GM19468 (cell line): ENCODE data around the gene NT5C1A.

Source experiments
- ATAC-seq: cut with Tn5 transposase; IDR thresholded peaks from one replicate; pipeline ENCODE4 v1.9.1; 2021; ENCODE audit warnings: mild to moderate bottlenecking, moderate library complexity, moderate number of reproducible peaks; ENCODE audit not compliant: unreplicated experiment; ENCODE audit errors: extremely low read depth

The NT5C1A gene

DNA sequence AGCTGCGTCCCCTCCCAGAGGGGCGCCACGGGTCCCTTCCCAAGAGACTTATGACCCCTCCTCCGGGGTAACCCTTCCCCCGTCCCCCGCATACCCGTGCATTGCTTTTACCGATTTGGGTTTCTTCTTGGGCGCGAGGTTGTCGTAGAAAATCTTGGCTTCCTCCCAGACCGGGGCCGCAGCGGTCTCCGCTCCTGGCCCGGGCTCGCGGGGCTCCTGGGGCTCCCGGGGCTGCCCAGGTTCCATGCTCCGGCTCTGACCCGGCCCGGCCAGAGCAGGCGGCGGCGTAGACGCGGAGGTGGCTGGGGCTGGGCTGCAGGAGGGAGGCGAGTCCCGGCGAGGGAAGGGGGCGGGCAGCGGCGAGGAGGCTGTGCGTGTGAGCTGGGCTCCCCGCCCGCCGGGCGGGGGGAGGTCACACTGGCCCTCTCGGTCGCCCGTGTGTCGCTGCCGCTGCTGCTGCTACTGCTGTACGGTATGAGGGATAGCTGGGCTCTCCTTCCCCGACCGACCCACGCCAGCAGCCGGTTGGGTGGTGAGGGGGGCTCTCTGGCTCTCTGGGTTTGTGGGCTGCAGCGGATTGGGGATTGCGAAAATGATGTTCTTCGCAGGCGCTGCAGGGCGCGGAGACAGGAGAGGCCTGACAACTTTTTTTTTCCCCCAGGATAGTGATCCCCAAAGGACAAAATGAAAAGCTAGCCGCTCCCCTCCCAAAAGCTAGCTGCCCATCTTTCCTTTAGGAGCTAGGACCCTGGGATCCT lies at the start of gene NT5C1A:
Gene NT5C1A, minus strand, starts transcription at position 315 of the 758 bp plus-strand sequence. Its CDS starts 69 bp downstream, at position 246.
- no peak for ATAC-seq

DNA sequence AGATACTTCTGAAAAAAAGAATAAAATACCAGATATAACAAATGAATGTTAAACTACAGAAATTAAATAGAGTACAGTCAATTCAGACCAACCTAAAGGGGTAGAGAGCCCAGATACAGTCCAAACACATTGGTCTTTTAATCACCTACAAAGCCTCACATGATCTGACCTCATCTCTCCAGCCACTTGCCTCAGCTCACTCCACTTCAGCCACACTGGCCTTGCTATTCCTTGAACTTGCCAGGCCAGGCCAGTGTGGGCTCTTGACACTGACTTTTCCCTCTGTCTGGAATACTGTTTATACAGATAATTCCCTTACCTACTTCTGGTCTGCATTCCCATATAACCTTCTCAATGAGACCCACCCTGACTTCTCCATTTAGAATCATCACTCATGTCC lies 49.8 kb upstream of the NT5C1A start:
- ATAC-seq = no peak

DNA sequence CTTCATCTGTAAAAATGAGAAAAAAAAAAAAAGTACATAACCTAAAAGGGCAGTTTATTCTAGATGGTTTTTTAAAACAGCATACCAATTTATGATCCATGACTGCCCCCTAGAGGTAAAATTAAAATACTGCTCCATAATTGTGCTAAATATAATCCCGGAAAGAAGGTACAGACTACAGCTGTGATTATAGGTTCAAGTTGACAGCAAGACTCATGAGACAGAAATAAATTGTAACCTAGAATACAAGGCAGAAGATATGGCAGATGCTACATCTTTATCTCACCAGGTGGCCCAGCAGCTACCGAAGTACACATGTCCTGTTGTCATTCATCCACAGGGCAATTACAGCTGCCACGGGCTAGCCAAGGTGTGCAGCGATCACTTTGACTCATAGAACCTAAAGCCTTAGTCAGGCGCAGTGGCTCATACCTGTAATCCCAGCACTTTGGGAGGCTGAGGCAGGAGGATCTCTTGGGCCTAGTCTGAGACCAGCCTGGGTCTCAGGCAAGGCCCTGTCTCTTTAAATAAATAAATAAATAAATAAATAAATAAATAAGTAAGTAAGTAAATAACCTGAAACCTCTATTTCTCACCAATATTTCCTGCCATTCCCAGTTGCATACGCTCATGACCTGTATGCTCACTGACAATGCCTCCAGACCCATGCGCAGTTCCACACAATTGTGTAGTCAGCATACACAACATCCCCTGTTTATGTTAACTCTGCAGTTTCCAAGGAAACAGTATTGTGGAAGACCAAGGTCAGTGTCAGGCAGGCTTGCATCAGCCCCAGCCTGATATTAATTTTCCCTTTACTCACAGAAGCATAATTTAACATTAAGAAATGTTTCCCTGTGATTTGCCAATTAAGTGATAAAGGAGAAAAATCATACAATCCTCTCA lies 48.4 kb upstream of the NT5C1A start:
- ATAC-seq = no peak

DNA sequence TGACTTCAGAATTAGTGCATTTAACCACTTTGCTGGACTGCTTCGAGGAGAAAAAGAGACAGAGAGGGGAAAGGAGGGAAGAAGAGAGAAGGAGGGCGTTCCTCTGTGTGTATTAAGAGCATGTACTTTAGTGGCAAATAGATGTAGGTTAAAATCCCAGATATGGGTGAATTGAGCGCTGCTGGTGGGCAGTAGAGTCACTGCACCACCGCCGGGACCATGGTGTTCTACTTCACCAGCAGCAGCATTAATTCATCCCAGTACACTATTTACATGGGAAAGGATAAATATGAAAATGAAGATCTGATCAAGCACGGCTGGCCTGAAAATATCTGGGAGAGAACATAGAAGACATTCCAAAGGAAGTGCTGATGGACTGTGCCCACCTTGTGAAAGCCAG lies 45.9 kb upstream of the NT5C1A start:
- no peak for ATAC-seq

DNA sequence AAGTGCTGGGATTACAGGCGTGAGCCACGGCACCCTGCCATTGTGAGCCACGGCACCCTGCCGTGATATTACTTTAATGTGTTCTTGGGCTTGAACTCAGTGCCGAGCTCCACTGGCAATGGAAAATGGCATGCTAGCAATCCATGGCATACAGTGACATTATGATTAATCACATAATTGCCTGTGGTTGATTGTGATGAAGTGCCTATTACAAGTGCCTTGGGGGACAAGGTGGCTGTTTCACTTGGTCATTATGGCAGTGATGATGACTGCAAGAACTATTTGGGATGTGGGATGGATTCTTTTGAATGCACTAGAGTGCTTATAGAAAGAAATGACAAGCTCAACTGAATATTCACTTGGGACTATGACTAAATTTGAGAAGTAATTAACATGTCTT lies 41.6 kb upstream of the NT5C1A start:
- no peak for ATAC-seq

DNA sequence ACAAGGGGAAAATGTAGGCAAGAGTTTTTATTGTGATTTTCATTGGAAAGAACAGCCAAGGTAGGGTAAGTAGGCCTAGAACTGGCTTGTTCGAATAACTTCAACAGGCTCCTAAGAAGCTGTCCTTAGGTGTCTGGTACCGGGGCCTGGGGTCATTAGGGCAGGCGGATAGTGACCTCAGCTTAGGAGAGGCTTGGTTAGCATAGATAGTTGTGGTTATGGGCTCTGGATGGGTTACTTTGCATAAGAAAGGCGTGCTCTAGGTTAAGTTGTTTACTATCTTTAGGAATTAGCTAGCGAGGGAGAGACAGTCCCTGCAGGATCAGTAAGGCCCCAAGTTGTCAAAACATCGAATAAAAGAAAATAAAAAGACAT lies 40.0 kb upstream of the NT5C1A start:
- no peak for ATAC-seq

DNA sequence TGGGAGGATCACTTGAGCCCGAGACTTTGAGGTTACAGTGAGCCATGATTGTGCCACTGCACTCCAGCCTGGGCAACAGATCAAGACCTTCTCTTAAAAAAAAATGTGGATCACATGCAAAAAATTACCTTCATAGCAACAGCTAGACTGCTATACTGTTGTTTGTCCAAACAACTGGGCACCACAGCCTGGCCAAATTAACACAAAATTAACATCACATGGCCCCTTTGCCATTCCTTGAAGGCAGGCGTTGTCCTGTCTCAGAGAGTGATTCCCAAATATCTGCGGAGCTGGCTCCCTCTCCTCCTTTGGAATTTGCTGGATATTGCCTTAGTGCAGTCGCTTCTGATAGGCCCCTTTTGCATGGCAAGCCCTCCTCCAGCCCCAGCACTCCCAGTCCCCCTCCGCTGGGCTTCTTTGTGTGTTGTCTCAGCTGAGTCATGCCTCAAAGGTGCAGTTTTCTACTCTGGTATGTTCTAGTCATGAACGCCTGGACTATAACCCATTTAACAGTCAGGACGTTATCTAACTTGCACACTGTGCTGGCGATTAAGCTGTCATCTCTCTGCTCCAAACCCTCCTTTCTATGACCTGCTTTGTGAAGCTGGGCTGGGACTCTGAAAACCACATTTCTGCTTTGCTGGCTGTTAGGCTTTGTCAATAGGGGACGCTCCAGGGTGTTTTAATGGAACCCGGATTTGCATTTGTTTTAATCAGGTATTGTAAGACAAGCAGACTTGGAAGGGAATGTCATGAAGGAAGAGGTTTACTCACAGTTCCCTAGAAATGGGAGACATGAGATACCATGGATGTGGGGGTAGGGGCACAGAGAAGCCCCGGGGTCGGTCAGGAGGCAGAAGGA lies 39.4 kb upstream of the NT5C1A start:
- ATAC-seq = no peak

DNA sequence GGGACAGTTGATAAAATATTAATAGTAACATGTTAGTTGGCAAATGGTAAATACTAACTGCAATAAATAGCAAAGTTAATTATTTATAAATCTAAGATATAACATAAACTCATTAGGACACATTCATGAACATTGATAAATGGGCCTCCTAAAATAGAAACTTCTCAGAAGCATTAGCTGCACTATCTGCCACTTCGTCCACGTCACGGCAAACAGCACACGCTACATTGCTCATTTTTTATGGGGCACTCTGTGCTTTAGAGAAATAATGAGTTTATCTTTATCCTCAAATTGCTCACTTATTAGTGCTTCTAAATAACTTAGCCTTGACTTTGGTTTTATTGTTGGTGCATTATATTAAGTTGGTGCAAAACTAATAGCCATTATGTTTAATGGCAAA lies 35.6 kb upstream of the NT5C1A start:
- ATAC-seq = no peak

DNA sequence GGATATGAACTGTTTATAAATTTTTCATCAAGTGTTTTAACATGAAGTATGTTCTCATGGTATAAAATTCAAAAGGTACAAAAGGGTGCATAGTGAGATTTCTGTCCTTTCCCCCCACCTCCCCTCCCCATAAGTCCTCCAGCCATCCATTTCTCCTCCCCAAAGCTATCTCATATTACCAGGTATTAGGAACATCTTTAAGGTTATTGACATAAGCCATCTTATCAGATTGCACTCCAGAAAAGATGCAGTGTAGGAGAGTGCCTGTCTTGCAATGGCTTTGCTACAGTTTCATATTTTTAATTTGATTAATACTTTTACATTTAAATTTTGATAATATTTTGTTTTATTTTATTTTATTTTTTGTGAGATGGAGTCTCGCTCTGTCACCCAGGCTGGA lies 32.9 kb upstream of the NT5C1A start:
- ATAC-seq = no peak

DNA sequence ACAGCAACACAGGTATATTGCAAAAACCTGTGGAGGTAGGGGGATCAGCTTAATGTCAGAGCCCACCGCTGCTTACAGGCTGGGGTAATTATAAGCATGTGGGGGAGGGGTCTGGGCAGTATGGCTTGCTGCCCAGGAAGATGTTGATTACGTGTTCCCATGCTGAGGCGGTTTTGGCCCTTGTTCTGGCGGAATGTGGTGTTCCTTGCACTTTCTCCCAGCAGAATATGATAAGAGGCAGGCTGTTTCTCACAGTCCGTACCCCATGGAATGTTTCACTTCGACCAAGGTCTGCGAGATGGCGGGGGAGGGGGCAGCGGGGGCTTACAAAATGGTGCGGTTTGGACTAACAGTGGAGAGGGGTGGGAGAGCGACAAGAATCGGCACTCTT lies 29.1 kb upstream of the NT5C1A start:
- ATAC-seq = no peak

DNA sequence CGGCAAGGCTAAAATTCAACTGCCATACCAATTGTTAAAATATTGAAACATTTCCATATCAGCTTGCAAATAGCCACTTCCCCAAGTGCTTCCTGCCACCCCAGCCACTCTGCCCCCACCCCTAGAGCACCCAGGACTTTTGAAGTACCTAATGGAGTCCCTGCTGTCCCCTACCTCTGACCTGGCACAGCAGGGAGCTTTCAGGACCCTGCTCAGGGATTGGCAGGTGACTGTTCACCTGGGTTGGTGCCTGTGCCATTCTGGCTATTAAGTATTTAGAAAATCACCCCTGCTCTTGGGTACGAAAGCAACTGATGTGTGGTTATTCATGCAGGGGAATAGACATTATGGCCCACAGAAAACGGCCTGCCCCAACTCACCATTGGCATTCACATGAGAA lies 28.4 kb upstream of the NT5C1A start:
- no peak for ATAC-seq

DNA sequence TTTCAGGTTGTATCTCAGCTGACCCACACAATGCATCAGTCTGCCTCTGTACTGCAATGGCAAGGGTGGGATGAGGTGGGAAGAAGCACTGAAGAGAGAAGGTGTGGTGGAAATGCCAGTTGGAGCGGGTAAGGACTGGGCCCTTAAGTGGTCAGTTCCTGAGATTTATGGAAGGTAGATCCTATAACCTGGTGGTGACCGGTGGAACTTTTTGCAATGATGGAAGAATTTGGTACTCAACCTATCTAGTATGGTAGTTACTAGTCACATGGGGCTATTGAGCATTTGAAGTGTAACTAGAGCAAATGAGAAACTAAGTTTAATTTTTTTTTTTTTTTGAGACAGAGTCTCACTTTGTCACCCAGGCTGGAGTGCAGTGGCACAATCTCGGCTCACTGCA lies 27.5 kb upstream of the NT5C1A start:
- no peak for ATAC-seq

DNA sequence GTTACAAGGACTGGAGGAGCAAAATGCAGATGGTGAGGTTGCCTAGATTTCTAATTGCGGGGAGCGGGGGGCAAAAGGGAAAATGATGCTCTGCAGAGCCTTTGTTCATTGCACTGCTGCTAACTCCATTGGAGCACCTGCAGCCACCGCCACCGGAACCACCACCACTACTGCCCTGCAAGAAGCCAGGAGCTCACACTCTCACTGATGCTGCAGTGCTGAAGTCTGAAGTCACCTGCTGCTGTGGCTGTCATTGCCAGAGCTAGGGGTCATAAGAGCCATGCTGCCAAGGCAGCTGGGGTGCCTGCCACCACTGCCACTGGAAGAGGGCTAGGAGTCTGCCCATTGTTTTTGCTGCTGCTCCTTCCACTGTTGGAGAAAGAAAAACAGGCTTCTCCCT lies 26.7 kb upstream of the NT5C1A start:
- no peak for ATAC-seq

DNA sequence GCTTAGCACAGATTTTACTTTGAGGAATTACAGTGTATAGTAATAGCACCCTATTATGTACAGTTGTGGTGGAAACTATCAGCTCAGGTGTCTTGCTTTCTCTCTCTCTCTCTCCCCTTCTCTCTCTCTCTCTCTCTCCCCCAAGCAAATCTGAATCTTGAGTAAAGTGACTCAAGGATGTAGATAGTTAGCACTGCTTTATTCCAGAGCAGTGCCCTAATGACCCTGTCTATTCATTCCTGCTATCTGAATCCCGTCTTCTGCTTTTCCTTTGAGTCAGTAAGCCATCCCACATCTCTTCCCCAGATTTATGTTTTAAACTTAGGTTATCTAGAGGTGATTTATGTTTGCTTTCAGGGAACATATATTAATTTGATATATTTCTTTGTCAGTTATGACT lies 24.5 kb upstream of the NT5C1A start:
- ATAC-seq = no peak

DNA sequence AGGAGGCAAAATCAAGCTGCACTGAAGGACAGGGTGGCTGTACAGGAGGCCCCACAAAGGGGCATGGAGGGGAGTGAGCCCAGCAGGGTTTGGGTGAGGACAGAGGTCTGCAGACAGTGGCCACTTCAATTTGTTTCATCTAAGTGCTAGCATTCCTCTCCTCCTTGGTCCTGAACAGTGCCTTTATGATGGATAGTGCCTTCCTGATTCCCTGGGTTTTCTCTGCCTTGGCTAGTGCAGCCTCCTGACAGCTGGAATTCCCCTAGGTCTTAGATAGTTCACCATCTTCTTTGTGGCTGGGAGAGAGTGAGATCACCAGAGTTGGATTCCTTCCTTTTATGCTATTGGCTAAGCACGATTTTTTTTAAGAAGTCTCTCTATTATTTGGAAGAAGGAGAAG lies 23.1 kb upstream of the NT5C1A start:
- no peak for ATAC-seq

DNA sequence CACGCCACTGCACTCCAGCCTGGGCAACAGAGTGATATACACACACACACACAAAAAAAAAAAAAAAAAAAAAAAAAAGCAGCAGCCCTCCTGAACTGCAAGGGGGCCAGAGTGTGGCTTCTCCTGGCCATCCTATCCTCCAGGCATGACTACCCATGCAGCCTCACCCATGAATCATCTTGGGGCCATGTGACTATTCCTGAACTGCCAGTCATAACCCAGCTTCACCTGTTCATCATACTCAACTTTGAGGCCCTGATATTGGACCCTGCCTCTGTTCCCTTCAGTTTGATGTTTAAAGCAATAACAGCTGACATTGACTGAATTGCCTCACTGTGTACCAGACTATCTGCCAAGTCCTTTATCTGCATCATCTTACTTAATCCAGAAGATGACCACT lies 22.1 kb upstream of the NT5C1A start:
- no peak for ATAC-seq

DNA sequence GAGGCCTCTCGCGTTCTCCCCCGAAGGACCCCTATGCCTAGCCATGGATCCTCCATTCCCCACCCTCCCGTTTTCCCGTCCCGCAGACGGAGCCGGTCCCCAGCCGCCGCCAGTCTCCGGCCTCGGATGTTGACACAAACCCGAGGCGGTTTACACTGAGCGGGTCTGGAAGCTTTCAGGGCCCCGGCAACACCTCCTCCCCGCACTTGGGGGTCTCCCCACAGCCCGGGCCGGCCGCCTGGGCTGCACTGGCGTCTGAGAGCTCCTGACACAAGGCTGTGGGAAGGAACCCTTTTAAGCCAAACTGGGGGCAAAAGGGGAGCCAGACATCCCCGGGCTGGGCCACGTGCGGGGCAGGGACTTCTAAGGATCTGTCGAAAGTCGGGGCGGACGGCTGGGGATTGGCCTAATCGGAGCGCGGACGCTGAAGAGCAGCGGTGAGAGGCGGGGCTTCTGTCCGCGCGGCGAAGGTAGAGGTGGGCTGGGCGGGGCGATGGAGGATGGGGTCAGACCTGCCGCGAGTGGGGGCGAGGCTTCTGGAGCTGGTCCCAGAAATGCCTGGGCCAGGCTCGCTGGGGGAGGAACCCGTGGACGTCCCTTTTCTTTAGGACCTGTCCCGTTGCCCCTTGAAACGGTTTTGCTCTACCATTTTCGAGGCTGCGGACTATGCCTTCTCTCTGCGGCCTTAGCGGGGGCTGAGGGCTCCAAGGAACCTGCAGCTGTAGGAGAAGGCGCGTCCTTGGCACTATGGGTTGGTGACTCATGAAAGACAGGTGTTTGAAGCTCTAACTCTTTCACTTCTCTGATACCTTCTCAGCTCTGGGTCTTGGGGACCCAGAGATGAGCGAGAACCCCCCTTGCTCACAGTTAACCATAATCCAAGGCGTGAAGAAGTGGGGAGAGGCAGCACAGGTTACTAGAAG lies 20.5 kb upstream of the NT5C1A start:
- no peak for ATAC-seq

DNA sequence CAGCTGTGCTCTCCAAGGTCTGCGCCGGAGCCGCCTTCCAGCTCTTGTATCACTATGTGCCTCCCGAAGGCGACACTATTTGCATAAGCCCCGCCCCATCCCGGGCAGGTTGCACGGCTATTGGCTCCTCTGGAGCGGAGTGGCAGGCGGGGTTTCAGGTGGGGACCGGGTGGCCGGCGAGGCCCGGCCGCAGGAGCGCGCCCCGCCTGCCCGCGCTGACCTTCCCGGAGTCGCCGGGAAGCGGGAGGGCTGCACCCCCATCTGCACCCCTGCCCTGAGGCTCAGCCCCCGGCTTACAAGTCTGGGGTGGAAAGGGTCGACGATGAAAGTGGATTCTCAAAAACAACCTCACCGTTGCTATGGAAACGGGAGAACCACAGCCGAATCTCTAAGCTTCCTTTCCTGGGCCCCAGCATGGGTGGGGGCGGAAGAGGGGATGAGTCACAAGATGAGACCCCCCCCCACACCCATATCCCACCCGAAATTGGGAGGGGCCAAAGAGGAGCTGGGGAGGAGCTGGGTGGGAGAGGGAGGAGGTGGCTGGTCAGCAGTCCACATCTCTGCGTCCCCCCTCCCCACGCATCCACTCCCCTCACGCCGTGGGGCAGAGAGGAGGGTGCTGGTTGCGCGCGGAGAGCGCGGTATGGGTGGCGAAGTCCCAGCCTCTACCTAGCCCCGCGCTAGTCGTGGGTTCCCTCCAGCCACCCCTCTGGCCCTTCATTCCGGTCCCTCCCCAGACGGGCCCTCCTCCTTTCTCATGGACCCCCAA lies 19.7 kb upstream of the NT5C1A start, which contains the start of gene HPCAL4:
Gene HPCAL4, minus strand, starts transcription at position 51 of the 769 bp plus-strand sequence. CDS start 6,830 bp downstream, outside the sequence.
- ATAC-seq = no peak
